ENCODE data around the gene RIN3.

Gene RIN3

GRCh38 chr14:92728759-92729364 is 215.3 kb downstream of the RIN3 start:
- DNase-seq: no peak

GRCh38 chr14:92729634-92730358 is 216.2 kb downstream of the RIN3 start:
- DNase-seq: no peak

- DNase-seq: no peak
Observed at GRCh38 chr14:92731622-92732115, 218.1 kb downstream of the RIN3 start.

- no peak for DNase-seq
Observed at GRCh38 chr14:92733007-92733406, 219.4 kb downstream of the RIN3 start.

- DNase-seq: no peak
Observed at GRCh38 chr14:92734618-92735017, 221.0 kb downstream of the RIN3 start.

GRCh38 chr14:92735344-92735743 is 221.8 kb downstream of the RIN3 start:
- no peak for DNase-seq

- DNase-seq: no peak
Observed at GRCh38 chr14:92737206-92737605, 223.6 kb downstream of the RIN3 start.

- no peak for DNase-seq
Observed at GRCh38 chr14:92737619-92738188, 224.1 kb downstream of the RIN3 start.

Data from central memory CD4-positive, alpha-beta T cell (primary cell).